OCI-LY1 (cell line): ENCODE measurements around the gene RTP2.

Experiments used
- H2AFZ ChIP-seq: fragments of 200-600 bp; sonication (generic), shearing (Covaris generic); 2 replicates; pipeline ENCODE4 v1.6.0; 2014; ENCODE audit warnings: antibody characterized with exemption, mild to moderate bottlenecking, low read length
- H3F3A ChIP-seq: fragments of 200-600 bp; sonication (generic), shearing (Covaris generic); 2 replicates; pipeline ENCODE4 v1.6.0; 2014; ENCODE audit warnings: mild to moderate bottlenecking, antibody characterized with exemption, low read length, moderate library complexity; ENCODE audit not compliant: insufficient read depth
- H3K27ac ChIP-seq: fragments of 200-600 bp; sonication (generic); 2 replicates; pipeline ENCODE4 v1.5.1; 2014; ENCODE audit warnings: low read length, mixed run types, mild to moderate bottlenecking, low read depth; ENCODE audit not compliant: poor library complexity, severe bottlenecking
- H3K27me3 ChIP-seq: fragments of 200-600 bp; sonication (generic); 2 replicates; pipeline ENCODE4 v1.6.0; 2014; ENCODE audit warnings: antibody characterized with exemption, mild to moderate bottlenecking, low read length, moderate library complexity; ENCODE audit not compliant: insufficient read depth
- H3K36me3 ChIP-seq: fragments of 200-600 bp; sonication (generic); 2 replicates; pipeline ENCODE4 v1.6.1; 2014; ENCODE audit warnings: mild to moderate bottlenecking, antibody characterized with exemption, low read length, moderate library complexity, mixed read lengths; ENCODE audit not compliant: insufficient read depth
- H3K4me1 ChIP-seq: fragments of 200-600 bp; sonication (generic); 2 replicates; pipeline ENCODE4 v1.5.1; 2014; ENCODE audit warnings: mild to moderate bottlenecking, low read length, moderate library complexity; ENCODE audit not compliant: insufficient read depth, severe bottlenecking
- H3K4me2 ChIP-seq: fragments of 200-600 bp; sonication (generic), shearing (Covaris generic); 2 replicates; pipeline ENCODE4 v1.6.1; 2014; ENCODE audit warnings: low read length
- H3K4me3 ChIP-seq: fragments of 200-600 bp; sonication (generic); 2 replicates; pipeline ENCODE4 v1.5.1; 2014; ENCODE audit warnings: low read length, low read depth, mild to moderate bottlenecking, mixed read lengths; ENCODE audit not compliant: poor library complexity, severe bottlenecking
- H3K79me2 ChIP-seq: fragments of 200-600 bp; shearing (Covaris generic); 2 replicates; pipeline ENCODE4 v1.6.1; 2016; ENCODE audit warnings: mixed run types, low read length, mixed read lengths; ENCODE audit not compliant: insufficient read depth
- H3K9ac ChIP-seq: fragments of 200-600 bp; sonication (generic), shearing (Covaris generic); 2 replicates; pipeline ENCODE4 v1.6.1; 2014; ENCODE audit warnings: mild to moderate bottlenecking, low read length, mixed read lengths
- H3K9me2 ChIP-seq: fragments of 200-600 bp; sonication (generic), shearing (Covaris generic); 2 replicates; pipeline ENCODE4 v1.6.1; 2014; ENCODE audit warnings: low read depth, mild to moderate bottlenecking, low read length, mixed read lengths
- H3K9me3 ChIP-seq: fragments of 200-600 bp; shearing (Covaris generic); 2 replicates; pipeline ENCODE4 v1.6.1; 2014; ENCODE audit warnings: low read length, mixed read lengths
- H4K20me1 ChIP-seq: fragments of 200-600 bp; sonication (generic), shearing (Covaris generic); 2 replicates; pipeline ENCODE4 v1.6.0; 2016; ENCODE audit warnings: mild to moderate bottlenecking, low read length; ENCODE audit not compliant: insufficient read depth
- EZH2 ChIP-seq: fragments of 200-600 bp; sonication (generic), shearing (Covaris generic); IDR thresholded peaks from 2 replicates; pipeline ENCODE4 v1.8.0; 2017; ENCODE audit warnings: borderline replicate concordance, mixed run types, mild to moderate bottlenecking, antibody characterized with exemption, low read length, moderate library complexity, mixed read lengths
- TF ChIP-seq, protein P1 (sequence below): fragments of 200-600 bp; sonication (generic), shearing (Covaris generic); IDR thresholded peaks from 2 replicates; pipeline ENCODE4 v1.5.1; 2017; ENCODE audit warnings: mild to moderate bottlenecking, antibody characterized with exemption, low read length, moderate library complexity, mixed read lengths

The RTP2 gene

DNA sequence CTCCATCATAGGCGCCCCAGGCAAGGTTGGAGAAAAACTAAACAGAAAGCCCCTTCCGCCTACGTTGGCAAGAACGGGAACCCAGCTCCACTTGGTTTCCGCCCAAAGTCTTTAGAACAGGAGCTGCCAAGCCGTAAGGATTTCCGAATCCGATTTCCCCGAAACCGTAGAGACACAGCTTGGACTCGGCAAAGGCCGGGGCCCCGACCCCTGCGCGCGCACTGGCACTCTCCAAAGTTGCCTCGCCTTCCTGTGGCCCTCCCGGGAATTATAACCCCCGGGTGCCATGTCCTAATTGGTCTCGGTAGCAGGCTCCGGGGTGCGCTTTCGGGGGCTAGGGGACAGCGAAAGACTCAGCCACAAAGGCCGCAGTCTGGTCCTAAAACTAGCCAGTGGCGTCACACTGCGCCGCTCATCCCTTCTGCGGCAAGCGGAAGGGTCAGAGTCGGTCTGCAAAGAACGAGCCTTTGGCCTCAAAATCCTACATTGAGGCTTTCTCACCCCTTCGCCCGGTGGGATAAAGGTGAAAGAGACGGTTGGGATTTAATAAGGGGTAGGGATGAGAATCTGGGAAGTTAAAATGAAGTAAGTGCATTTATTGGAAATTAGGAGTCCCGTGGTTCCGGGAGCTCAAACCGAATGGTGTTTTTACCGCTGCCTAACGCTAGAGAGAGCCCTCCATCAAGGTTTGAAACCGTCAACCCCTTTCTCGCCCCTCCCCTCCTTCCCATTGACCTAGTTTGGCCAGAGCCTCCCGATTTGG, 36.2 kb upstream of the RTP2 start:
- peak overlapping the region; percentile 82 for H3K9ac ChIP-seq
- peak overlapping the region; percentile 77 for H3K4me3 ChIP-seq
- no peaks in the 10 kb centered on the region for H3K9me3 ChIP-seq
- no peak overlapping the region for H2AFZ ChIP-seq
- H3K9me2 ChIP-seq: no peaks in the 10 kb centered on the region
- H3K27ac ChIP-seq: peak overlapping the region; percentile 93
- H3F3A ChIP-seq: peaks cover 6% of the 10 kb centered on the region; the same call in 1 of the 2 replicates
- peaks cover 94% of the 10 kb centered on the region for H3K79me2 ChIP-seq
- peak overlapping the region; percentile 83 for H3K4me2 ChIP-seq
- no peaks in the 10 kb centered on the region for H4K20me1 ChIP-seq
- peaks cover 98% of the 10 kb centered on the region for H3K36me3 ChIP-seq
- no peaks in the 10 kb centered on the region for H3K27me3 ChIP-seq
- no peak for TF ChIP-seq EZH2
- TF ChIP-seq, protein P1, sequence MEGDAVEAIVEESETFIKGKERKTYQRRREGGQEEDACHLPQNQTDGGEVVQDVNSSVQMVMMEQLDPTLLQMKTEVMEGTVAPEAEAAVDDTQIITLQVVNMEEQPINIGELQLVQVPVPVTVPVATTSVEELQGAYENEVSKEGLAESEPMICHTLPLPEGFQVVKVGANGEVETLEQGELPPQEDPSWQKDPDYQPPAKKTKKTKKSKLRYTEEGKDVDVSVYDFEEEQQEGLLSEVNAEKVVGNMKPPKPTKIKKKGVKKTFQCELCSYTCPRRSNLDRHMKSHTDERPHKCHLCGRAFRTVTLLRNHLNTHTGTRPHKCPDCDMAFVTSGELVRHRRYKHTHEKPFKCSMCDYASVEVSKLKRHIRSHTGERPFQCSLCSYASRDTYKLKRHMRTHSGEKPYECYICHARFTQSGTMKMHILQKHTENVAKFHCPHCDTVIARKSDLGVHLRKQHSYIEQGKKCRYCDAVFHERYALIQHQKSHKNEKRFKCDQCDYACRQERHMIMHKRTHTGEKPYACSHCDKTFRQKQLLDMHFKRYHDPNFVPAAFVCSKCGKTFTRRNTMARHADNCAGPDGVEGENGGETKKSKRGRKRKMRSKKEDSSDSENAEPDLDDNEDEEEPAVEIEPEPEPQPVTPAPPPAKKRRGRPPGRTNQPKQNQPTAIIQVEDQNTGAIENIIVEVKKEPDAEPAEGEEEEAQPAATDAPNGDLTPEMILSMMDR: peak; percentile 76
- H3K4me1 ChIP-seq: peaks cover 94% of the 10 kb centered on the region

DNA sequence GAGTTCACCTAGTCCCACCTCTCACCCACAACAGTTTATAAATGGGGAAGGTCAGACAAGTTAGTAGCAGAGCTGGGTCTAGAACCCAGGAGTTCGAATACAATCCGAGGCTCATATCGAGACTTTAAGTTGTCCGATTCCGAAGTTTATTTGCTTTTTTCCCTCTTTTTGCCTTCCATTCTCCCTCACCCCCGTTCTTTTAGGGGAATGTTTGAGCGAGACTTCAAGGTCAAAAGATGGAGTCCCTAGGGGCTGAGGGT, 35.6 kb upstream of the RTP2 start:
- Histone ChIP-seq H3K4me3 (peak overlapping the region; percentile 77), H3K27me3 (no peaks in the 10 kb centered on the region), H3K36me3 (peaks cover 98% of the 10 kb centered on the region), H3F3A (peaks cover 11% of the 10 kb centered on the region), H3K27ac (peak overlapping the region; percentile 93), H3K79me2 (peaks cover 89% of the 10 kb centered on the region), H2AFZ (no peak overlapping the region), H3K4me2 (peak overlapping the region; percentile 83), H3K4me1 (peaks cover 98% of the 10 kb centered on the region), H3K9ac (peak overlapping the region; percentile 82), H3K9me2 (no peaks in the 10 kb centered on the region), H3K9me3 (no peaks in the 10 kb centered on the region), H4K20me1 (no peaks in the 10 kb centered on the region)
- TF ChIP-seq, protein P1: no peak
- TF ChIP-seq EZH2: no peak

DNA sequence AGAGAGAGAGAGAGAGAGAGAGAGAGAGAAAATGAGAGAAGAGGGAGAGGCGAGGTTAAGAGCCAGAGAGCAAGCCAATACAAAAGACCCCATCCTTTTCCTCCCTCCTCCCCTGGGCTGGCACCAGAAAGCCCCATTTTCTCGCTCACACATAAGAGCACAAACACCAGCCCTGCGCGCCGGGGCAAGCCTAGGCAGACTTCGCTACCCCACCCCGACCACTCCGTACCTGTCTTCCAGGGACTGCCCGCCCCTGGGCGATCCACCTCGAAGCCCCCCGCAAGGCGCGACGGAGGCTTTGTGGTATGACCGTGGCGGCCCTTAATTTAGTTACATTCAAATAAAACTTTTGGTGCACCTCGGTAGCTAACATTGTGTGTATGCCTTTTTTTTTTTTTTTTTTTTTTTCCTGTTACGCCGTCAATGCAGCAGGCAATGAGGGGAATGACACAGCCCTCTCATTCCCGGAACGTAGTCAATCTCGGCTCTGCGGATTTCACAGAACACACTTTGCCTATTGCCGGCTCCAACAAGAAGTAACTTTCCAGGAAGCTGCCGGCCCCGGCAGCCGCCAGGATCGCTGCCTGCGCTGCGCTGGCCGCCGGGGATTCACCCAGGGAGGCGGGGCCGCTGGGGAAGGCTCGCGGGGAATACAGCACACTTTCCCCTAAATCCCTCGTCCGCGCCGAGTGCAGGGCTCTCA, 35.2 kb upstream of the RTP2 start:
- TF ChIP-seq, protein P1: no peak
- no peak for TF ChIP-seq EZH2
- Histone ChIP-seq H3K9me2 (no peaks in the 10 kb centered on the region), H3K4me1 (peaks cover 98% of the 10 kb centered on the region), H3K36me3 (peaks cover 98% of the 10 kb centered on the region), H4K20me1 (no peaks in the 10 kb centered on the region), H3K9me3 (no peaks in the 10 kb centered on the region), H3F3A (peaks cover 13% of the 10 kb centered on the region), H3K27ac (peak overlapping the region; percentile 93), H2AFZ (no peak overlapping the region), H3K4me2 (peak overlapping the region; percentile 83), H3K79me2 (peaks cover 84% of the 10 kb centered on the region), H3K4me3 (peak overlapping the region; percentile 77), H3K27me3 (no peaks in the 10 kb centered on the region), H3K9ac (peak overlapping the region; percentile 82)
